ENCODE data around the gene FABP6. TPM values are rescaled to one million over a fixed set of nuclear protein-coding genes. Genes with fewer than 3 reads are reported as not detected.

The FABP6 gene, protein sequence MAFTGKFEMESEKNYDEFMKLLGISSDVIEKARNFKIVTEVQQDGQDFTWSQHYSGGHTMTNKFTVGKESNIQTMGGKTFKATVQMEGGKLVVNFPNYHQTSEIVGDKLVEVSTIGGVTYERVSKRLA
- total RNA-seq, result 4.9 TPM
- long read RNA-seq, partial matches to known transcripts, result 0 of 1 reads
- long read RNA-seq, other reads (novel, unspliced or antisense), result 1 of 1 reads

GRCh38 chr5:160229190-160229742 lies at the start of gene FABP6:
FABP6 (plus strand) TSS chr5:160229506; CDS start chr5:160229558, 52 bp downstream.
- no peak within 1 kb of the TSS for H3K27ac ChIP-seq
- DNase-seq, result no peak

DNA sequence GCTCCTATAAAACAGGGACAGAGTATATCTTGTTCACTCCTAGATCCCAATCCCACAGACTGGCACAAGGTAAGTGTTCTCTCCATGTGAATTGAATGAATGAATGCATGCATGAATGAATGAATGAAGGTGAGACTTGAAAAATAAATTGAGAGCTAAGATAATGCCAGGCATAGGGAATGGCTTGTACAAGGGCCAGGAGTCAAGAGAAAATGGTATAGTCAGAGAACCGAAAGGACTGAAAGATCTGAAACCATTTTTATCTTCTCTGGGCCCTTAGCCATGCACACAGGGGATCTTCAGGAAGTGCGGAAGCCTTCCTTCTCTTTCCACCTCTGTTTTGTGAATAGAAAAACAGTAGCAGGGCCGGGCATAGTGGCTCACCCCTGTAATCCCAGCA lies 48.4 kb upstream of the FABP6 start:
- DNase-seq (no peak), ATAC-seq (no peak)
- TF ChIP-seq, protein P1, sequence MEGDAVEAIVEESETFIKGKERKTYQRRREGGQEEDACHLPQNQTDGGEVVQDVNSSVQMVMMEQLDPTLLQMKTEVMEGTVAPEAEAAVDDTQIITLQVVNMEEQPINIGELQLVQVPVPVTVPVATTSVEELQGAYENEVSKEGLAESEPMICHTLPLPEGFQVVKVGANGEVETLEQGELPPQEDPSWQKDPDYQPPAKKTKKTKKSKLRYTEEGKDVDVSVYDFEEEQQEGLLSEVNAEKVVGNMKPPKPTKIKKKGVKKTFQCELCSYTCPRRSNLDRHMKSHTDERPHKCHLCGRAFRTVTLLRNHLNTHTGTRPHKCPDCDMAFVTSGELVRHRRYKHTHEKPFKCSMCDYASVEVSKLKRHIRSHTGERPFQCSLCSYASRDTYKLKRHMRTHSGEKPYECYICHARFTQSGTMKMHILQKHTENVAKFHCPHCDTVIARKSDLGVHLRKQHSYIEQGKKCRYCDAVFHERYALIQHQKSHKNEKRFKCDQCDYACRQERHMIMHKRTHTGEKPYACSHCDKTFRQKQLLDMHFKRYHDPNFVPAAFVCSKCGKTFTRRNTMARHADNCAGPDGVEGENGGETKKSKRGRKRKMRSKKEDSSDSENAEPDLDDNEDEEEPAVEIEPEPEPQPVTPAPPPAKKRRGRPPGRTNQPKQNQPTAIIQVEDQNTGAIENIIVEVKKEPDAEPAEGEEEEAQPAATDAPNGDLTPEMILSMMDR (IDR thresholded peaks at IDR 0.05), result no peak
- no peaks in the 10 kb centered on the region for H3K27me3 ChIP-seq (ENCODE audit: low read depth)
- H3K27ac ChIP-seq, result no peak overlapping the region
- intact Hi-C loops (cut with DNase I), result no loop called here
- no peak overlapping the region for H3K4me3 ChIP-seq
- H3K36me3 ChIP-seq, result no peaks in the 10 kb centered on the region
- no peaks in the 10 kb centered on the region for H3K9me3 ChIP-seq
- H3K4me1 ChIP-seq, result no peaks in the 10 kb centered on the region

More at GRCh38 chr5:160229190-160229742, at the start of gene FABP6:
- no peaks in the 10 kb centered on the region for H3K9me3 ChIP-seq
- no peak within 1 kb of the TSS for H3K4me3 ChIP-seq
- intact Hi-C loops (cut with DNase I), result no loop called here
- H3K4me1 ChIP-seq, result no peaks in the 10 kb centered on the region
- TF ChIP-seq, protein P1 (IDR thresholded peaks at IDR 0.05), result no peak
- H3K27me3 ChIP-seq (ENCODE audit: low read depth), result no peaks in the 10 kb centered on the region
- ATAC-seq, result no peak
- H3K36me3 ChIP-seq, result no peaks in the 10 kb centered on the region

- no peaks in the 10 kb centered on the region for H3K9me3 ChIP-seq
- H3K27ac ChIP-seq, result no peak overlapping the region
- H3K4me1 ChIP-seq, result no peaks in the 10 kb centered on the region
- TF ChIP-seq, protein P1 (IDR thresholded peaks at IDR 0.05), result no peak
- DNase-seq, result no peak
- intact Hi-C loops (cut with DNase I), result no loop called here
- no peaks in the 10 kb centered on the region for H3K27me3 ChIP-seq (ENCODE audit: low read depth)
- no peaks in the 10 kb centered on the region for H3K36me3 ChIP-seq
- no peak for ATAC-seq
- H3K4me3 ChIP-seq, result no peak overlapping the region
Measured at GRCh38 chr5:160181965-160182622, 47.2 kb upstream of the FABP6 start.

- no peak overlapping the region for H3K27ac ChIP-seq
- ATAC-seq (no peak), DNase-seq (no peak)
- no peaks in the 10 kb centered on the region for H3K4me1 ChIP-seq
- H3K9me3 ChIP-seq, result no peaks in the 10 kb centered on the region
- intact Hi-C loops (cut with DNase I), result no loop called here
- TF ChIP-seq, protein P1 (IDR thresholded peaks at IDR 0.05), result no peak
- H3K4me3 ChIP-seq, result no peak overlapping the region
- no peaks in the 10 kb centered on the region for H3K27me3 ChIP-seq (ENCODE audit: low read depth)
- no peaks in the 10 kb centered on the region for H3K36me3 ChIP-seq
Measured at GRCh38 chr5:160183075-160183474, 46.2 kb upstream of the FABP6 start.

GRCh38 chr5:160185626-160186360 lies 43.5 kb upstream of the FABP6 start:
- intact Hi-C loops (cut with DNase I), result no loop called here
- H3K36me3 ChIP-seq, result no peaks in the 10 kb centered on the region
- TF ChIP-seq, protein P1 (IDR thresholded peaks at IDR 0.05), result no peak
- DNase-seq (no peak), ATAC-seq (no peak)
- no peak overlapping the region for H3K27ac ChIP-seq
- H3K4me1 ChIP-seq, result peaks cover 7% of the 10 kb centered on the region
- no peak overlapping the region for H3K4me3 ChIP-seq
- H3K27me3 ChIP-seq (ENCODE audit: low read depth), result no peaks in the 10 kb centered on the region
- H3K9me3 ChIP-seq, result no peaks in the 10 kb centered on the region
